Astrocyte of the spinal cord (primary cell): Measurements from ENCODE around the gene CAMTA1.

Source experiments
- DNase-seq: peaks from one replicate; pipeline ENCODE4 v3.0.0; 2011; ENCODE audit warnings: low read depth, low spot score
- H3K4me3 ChIP-seq: 2 replicates; pipeline ENCODE4 v1.5.1; 2011; ENCODE audit warnings: low read depth, mild to moderate bottlenecking, low read length, moderate library complexity
- CTCF ChIP-seq: IDR thresholded peaks from 2 replicates; pipeline ENCODE4 v1.5.1; 2012; ENCODE audit warnings: low read depth, mild to moderate bottlenecking, low read length, inconsistent platforms
- in situ Hi-C: cut with HindIII; loops from 2 replicates; pipeline ENCODE4 v1.10.0; 2017; ENCODE audit warnings: low sequenced_read_pairs

CAMTA1 gene

GRCh38 chr1:7525338-7526063 is 740.2 kb downstream of the CAMTA1 start:
- H3K4me3 ChIP-seq: no peak overlapping the region
- in situ Hi-C loops: no loop called here
- TF ChIP-seq CTCF: no peak
- DNase-seq: no peak

GRCh38 chr1:7526196-7526866 is 741.1 kb downstream of the CAMTA1 start:
- DNase-seq: no peak
- in situ Hi-C loops: no loop called here
- H3K4me3 ChIP-seq: no peak overlapping the region
- no peak for TF ChIP-seq CTCF

GRCh38 chr1:7526867-7527732 is 741.8 kb downstream of the CAMTA1 start:
- DNase-seq: peak; percentile 22
- in situ Hi-C loops: no loop called here
- no peak for TF ChIP-seq CTCF
- no peak overlapping the region for H3K4me3 ChIP-seq

- no peak for TF ChIP-seq CTCF
- H3K4me3 ChIP-seq: no peak overlapping the region
- DNase-seq: no peak
- in situ Hi-C loops: no loop called here
These were observed 742.4 kb downstream of the CAMTA1 start for GRCh38 chr1:7527733-7528045.

GRCh38 chr1:7528386-7529198 is 743.3 kb downstream of the CAMTA1 start:
- DNase-seq: no peak
- no peak for TF ChIP-seq CTCF
- in situ Hi-C loops: no loop called here
- H3K4me3 ChIP-seq: no peak overlapping the region

GRCh38 chr1:7529917-7530316 is 744.7 kb downstream of the CAMTA1 start:
- no peak for TF ChIP-seq CTCF
- no peak for DNase-seq
- in situ Hi-C loops: no loop called here
- no peak overlapping the region for H3K4me3 ChIP-seq
